HG03558 (cell line): Measurements from ENCODE around the gene SLC30A3.
"Not testable (repeated sequence)": the region's sequence is repeated elsewhere in the genome, so short reads cannot be mapped to it uniquely, and the experiment has no call there.

Experiments used
- ATAC-seq: cut with Tn5 transposase; IDR thresholded peaks from one replicate; pipeline ENCODE4 v1.9.1; 2021; ENCODE audit warnings: moderate number of reproducible peaks; ENCODE audit not compliant: unreplicated experiment; ENCODE audit errors: extremely low read depth

Gene SLC30A3

DNA sequence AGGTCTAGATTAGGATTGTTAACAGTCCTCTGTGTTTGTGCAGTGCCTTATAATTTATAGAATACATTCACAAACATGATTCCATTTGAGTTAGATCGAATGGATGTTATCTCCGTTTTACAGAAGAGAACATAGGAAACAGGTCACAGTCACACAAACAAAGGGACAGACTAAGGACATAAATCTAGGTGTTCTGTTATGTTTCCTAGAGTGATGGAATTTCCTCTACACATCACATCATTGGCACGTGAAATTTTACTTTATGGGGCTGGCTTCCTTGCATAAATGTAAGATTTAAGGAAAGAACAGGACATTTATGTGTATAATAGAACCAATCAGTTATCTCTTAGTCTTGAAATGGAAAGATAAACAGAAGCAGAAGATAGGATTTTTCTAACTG is 25.8 kb upstream of the SLC30A3 start:
- no peak for ATAC-seq

DNA sequence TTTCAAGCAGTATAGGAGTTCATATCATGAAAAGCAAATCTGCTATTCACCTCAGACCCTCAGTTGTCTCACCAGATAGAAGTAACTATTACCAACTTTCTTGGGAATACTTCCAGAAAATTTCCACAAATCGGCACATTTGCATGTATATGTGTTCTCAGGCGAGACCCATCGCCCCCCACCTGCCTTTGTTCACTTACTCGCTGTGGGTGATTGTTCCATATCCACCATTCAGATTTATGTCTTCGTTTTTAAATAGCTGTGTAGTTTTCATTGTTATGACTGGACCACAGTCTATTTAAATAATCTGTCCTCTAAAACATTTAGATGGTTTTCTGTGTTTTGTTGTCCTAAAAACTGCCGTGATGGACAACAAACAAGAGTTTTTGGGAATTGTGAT is 22.6 kb upstream of the SLC30A3 start:
- no peak for ATAC-seq

DNA sequence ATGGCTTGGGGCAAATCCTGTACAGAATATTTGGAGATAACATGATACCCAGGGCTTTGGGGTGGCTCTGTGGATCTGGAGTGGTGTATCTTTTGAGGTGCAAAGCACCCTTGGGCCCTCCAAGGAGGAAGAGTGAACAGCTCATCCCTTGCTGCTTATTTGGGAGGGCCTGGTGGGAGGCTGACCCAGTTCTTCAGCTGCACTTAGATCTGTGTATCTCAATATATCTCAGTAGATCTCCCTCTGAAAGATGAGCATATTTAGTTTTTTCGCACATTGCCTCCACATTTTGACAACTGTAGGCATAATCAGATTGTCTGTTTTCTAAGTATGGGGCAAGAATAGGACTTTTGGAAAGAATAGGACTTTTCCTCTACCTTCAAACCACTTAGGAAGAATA is 22.1 kb upstream of the SLC30A3 start:
- ATAC-seq = no peak

DNA sequence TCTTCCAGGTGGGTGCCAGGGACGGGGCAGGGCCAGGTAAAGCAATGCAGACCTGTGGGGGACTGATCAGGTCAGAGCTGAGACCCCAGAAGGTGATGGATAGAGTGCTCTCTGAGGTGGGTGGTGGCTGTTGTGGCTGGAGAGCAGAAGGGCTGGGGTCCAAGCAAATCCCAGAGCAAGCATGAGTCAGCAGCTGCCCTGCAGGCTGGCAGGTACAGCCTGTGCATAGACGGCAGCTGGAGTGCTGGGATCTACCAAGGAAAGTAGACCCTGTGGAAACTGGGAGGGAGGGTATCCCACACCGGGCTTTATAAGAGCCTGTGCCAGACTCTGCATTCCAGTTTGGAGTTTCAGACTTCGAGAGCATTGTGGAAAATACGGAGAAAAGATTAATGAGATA is 20.0 kb upstream of the SLC30A3 start:
- no peak for ATAC-seq

DNA sequence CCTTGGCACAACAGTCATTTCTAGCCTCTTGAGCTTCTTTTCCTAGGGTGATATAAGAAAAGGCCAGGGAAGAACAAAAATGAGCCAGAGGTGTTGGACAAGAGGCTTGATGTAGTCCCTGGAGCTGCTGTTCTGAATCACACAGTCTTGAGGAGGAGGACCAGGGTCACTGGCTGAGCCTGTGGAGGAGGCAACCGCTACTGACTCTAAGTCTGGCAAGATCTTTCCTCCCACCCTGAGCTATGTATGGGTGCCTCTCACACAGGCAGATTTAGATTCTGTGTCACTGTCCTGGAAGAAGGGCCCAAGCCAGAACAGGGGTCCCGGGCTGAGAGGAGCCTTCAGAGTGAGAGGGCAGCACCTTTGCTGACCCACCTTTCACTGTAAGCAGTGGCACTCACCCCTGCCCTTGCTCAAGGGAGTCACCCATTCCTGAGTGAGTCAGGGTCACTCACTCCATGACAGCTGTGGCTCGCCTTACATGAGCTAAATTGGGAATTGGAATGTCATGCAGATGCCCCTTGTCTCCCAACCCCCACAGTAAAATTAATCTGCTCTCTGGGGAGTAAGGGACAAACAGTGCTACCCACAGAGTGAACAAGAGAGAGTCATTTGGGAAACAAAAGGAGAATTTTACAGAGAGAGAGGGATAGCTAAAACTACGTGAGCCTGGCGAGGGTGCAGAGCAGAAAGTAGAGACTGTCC is 19.2 kb upstream of the SLC30A3 start, which contains the start of gene TRIM54:
TRIM54 (plus strand) TSS at position 575 of the 705 bp plus-strand sequence. CDS start 303 bp downstream, outside the sequence.
- ATAC-seq = no peak

DNA sequence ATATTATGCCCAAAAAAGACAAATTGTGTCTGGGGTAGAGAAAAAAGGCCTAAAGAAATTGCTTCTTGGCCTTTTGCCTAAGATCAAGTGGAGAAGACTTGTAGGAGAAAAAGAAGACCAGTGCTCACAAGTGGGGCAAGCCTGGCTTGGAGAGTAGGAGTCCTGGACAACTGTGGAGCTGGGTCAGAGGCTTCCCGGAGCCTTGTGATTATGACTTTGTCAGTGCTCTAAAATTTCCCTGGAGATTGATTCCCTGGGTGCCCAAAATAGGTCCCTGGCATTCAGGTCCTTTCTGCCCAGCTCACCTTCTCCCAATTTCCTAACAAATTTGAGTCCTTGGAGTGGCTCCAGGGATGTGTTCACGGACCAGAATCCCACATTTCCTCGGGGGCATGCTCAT is 18.6 kb upstream of the SLC30A3 start:
- no peak for ATAC-seq

DNA sequence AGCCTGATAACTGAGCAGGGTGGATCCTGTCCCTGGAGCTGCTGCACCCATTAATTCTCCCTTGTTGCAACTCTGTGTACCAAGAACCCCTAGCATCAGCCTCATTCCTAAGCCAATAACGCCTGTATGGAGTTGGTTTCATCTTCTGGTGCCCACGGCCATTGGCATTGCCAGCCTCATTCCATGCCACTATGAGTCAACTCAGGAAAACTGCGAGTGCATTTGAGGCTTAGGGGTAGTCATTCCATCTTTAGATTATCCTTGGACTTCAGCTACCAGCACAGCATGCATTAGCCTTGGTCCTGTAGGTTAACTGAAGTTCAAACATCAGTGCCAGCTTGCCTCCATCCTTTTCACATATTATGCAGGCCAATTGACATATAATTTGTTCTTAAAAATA is 18.0 kb upstream of the SLC30A3 start:
- no peak for ATAC-seq

DNA sequence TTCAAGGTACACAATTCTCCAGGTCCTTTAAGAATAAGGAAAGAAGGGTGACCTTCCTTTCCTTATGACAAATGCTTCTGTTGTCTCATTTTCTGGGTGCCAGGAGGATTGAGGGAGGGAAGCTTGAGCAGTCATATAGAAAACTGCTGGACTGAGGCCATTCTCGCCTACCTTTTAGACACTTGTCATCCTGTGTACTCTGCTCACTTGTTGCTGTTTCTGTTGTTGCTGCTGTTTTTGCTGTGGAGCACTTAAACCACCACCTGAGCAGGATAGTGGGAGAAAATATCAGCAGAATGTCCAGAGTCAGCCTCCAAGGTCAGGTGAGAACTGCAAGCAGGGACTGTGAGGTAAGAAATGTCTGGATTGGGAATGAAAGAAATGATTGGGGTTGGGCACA is 15.2 kb upstream of the SLC30A3 start:
- no peak for ATAC-seq

DNA sequence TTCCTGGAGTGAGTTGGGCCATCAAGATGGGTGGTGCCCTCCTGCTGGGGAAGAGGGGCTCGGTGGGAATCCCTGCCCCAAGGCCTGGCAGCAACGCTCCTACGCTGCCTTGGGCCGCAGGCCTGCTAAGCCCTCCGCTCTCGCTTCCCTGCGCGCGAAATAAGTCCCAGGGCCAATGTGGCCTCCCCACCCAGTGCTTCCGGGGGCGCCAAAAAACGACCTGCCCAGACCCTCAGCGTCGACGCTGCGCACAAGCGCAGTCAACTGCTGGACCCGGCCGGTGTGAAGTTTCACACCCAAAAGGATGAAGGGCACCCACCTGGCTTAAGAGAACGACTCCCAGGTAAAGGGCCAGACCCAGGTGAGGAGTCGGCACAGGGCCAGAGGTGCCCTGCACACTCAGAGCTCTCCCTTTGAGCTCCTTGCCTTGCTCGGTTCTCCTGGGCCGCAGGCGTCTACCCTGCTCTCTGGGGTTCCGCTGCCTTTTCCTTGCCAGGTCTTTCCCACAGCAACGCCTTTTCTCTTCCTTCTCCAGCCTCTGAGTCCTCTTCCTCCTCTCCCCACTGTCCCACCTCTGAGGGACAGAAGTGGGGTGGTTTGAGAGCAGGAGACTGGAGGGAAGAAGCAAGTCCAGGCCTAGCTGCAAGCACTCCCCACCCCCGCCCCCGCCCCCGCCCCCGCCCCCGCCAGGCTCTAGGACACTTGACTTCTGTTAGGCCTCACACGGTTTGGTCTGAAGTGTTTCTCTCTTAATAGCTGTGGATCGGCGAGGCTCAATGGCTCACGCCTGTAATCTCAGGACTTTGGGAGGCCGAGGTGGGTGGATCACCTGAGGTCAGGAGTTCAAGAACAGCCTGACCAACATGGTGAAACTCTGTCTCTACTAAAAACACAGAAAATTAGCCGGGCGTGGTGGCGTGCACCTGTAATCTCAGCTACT is 12.6 kb upstream of the SLC30A3 start, which contains the start of gene DNAJC5G:
DNAJC5G (plus strand) TSS at position 223 of the 940 bp plus-strand sequence. CDS start 1,296 bp downstream, outside the sequence.
- ATAC-seq = no peak

DNA sequence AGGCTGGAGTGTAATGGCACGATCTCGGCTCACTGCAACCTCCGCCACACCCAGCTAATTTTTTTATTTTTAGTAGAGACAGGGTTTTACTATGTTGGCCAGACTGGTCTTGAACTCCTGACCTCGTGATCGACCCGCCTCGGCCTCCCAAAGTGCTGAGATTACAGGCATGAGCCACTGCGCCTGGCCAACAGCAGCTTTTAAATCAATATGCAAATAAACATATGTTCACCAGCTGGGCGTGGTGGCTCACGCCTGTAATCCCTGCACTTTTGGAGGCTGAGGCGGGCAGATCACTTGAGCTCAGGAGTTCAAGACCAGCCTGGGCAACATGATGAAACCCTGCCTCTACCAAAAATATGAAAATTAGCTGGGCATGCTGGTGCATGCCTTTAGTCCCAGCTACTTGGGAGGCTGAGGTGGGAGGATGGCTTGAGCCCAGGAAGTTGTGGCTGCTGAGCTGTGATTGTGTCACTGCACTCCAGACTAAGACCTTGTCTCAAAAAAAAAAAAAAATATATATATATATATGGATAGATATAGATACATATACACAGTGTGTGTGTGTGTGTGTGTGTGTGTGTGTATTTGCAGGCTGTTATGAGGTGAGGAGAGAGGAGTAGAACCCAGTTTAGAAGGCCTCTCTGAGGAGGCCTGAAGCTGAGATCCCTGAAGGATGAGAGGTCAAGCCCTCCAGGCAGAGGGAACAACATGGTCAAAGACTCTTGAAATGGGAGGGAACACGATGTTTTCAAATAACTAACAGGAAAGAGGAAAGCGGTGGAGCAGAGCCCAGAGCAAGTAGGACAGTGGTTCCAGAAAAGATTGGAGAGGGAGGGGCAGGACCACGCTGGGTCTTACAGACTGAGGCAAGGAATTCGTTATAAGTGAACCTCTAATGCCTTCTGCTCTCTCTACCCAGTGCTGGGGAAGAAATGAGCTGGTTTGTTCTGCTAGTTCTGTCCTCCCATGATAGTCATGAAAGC is 10.0 kb upstream of the SLC30A3 start:
- ATAC-seq = not testable (repeated sequence)

DNA sequence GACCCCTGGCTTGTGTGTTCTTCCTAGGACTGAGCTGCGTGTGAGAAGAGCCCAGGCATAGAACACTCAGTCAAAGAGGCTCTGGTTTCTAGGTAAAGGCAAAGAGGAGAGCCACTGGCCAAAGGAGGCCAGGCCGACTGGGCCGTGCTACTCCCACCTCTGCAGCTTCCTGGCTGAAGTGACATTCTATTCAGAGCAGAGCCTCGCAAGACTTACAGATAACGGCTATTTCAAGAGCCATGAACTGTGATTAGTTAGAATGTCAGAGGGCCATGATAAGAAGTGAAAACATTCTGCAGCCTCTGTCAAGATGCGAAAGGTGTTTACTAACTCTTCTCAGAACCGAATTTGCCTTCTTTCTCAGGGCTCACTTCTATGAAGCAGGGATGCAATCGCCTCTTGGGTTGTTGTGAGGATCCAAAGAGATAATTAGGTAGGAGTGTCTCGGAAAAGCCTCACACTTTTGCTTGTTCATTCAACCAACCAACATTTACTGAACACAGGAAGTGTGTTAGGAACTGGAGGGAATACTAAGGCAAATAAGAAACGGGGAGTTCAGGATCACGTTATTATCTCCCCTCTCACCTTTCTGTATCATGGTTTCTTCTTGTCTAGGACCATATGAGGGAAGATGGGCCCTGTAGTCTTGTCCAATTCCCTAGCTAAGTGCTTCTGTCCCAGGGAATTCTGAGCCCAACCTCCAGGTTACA is 8.9 kb upstream of the SLC30A3 start:
- ATAC-seq = no peak

DNA sequence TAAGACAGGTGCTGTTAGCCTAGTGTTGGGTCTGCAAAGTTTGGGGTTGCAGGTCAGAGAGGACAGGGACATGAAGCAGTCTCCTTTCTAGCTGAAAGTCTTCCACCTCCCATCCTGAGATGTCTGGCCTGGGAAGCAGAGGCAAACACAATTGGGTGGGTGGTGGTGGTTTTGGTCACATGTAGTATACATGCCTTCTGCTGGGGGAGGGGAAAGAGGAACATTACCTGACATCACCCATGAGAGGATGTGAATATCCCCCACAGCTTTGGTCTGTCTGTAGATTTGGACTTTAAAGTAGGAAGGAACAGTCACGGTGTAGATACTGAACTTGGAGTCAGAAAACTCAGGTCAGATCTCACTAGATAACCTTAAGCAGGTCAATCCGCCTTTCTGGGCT is 7.8 kb upstream of the SLC30A3 start:
- no peak for ATAC-seq

DNA sequence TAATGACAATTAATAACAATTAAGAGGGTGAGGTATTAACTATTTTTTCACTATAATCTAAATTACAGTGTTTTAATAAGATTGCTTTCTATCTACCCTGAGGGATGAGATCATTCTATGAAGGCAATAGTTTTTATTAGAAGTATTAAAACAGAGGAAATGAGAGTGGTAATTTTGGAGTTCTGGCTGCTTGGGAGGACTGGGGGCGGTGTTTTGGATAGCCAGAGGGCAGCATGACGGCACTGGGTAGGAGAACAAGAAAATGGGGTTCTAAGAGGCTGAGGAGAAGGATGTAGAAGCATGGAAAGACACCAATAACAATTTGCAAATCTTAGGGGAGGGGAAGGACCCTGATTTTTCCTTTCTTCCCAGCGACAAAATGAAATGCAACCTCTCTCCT is 7.3 kb upstream of the SLC30A3 start:
- no peak for ATAC-seq

DNA sequence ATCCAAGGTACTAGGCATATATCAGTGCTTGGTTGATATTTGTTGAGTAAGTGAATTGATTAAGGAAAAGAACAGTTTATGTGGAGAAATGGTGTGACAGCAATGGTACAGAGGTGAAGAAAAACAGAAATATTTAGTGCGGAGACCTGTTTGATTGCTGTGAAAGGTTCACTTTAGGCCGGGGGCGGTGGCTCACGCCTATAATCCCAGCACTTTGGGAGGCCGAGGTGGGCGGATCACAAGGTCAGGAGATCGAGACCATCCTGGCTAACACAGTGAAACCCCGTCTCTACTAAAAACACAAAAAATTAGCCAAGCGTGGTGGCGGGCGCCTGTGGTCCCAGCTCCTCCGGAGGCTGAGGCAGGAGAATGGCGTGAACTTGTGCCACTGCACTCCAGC is 5.4 kb upstream of the SLC30A3 start:
- ATAC-seq = not testable (repeated sequence)

DNA sequence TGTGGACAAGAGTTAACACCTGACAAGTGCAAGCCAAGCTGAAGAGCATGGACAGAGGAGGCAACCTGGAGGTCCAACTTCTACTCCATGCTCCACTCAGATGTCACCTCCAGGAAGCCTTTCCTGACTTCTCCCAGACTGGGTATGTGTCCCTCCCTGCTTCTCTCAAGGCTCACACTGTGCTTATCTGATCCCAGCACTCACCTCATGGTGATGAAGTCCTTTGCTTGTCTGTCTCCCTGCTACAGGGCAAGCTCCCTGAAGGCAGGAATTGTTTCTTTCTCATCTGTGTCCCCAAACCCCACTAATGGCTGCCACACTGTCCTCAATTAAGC is 2.7 kb upstream of the SLC30A3 start:
- no peak for ATAC-seq

DNA sequence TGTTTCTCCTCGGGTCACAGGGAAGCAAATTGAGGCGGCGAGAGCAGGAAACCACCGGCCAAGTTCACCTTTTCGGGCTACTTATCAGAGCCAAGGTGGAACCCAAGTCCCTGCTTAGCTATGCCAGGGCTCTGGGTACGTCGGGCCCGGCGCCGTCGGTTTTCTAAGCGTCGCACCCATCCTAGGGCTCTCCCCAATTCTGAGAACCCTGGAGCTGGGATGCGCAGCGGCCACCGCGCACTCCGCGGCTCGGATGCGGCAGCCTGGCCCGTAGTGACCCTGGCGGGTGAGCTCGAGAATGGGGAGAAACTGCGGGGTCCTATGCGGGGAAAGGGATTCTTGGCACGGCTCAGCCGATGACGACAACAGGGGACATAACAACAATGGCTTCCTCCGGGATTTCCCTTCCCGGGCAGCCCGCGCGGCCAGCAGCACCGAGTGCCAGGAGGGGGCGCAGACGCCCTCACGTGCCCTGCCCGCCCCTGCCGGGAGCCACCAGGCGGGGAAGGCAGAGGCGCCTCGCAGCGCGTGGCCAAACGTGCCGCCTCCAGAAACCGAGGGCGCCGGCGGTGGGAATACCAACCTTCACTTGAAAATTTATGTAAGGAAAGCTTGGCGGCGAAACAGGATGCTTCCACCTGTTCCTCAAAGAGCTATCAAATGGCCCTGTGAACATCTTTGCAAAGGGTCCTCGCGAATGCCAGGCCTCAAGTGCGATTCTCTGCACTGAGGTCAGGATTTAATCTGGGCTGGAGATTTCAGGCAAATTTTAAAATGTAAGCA is 2.1 kb upstream of the SLC30A3 start:
- ATAC-seq = no peak

DNA sequence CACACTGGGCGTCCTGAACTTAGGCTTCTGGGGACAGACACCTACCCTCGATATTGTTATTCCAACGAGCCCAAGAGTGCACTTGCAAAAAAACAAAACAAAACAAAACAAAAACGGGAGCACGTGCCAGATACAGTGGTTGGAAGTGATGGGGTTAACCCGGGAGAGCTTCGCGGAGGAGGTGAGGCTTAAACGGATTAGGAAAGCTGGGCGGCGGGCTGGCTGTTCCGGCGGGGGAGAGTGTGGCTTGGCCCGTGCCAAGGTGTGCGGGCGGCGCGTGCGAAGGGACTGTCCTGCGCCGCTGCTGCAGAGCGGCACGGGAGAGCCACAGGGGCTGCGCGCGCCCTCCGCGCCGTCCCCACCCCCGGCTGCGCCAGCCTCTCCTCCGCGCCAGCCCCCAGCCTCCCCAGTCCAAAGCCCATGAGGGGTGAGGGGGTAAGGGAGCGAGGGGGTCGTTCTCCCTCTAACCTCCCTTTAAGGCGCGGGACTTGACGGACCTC is 1.5 kb upstream of the SLC30A3 start:
- no peak for ATAC-seq
